Superior temporal gyrus (tissue), 1 donor: ENCODE results near the gene AHCY.
"Not testable (repeated sequence)": the region's sequence is repeated elsewhere in the genome, so short reads cannot be mapped to it uniquely, and the experiment has no call there.

ENCODE experiments used
- DNase-seq: peaks from one replicate; pipeline ENCODE4 v3.0.0-alpha.2; 2016; ENCODE audit errors: extremely low spot score

The AHCY gene

GRCh38 chr20:34298294-34298784 lies 4.8 kb downstream of the AHCY start:
- DNase-seq: not testable (repeated sequence)

GRCh38 chr20:34296468-34296867 lies 6.7 kb downstream of the AHCY start:
- no peak for DNase-seq

- DNase-seq: no peak
These were observed 7.9 kb downstream of the AHCY start for GRCh38 chr20:34295284-34295683.

- no peak for DNase-seq
These were observed 8.6 kb downstream of the AHCY start for GRCh38 chr20:34294563-34294962.

GRCh38 chr20:34293589-34293988 lies 9.6 kb downstream of the AHCY start:
- no peak for DNase-seq

- no peak for DNase-seq
These were observed 10.0 kb downstream of the AHCY start for GRCh38 chr20:34293119-34293518.

GRCh38 chr20:34292496-34292895 lies 10.7 kb downstream of the AHCY start:
- no peak for DNase-seq

- no peak for DNase-seq
These were observed 12.7 kb downstream of the AHCY start for GRCh38 chr20:34290471-34290870.

GRCh38 chr20:34287500-34287899 lies 15.7 kb downstream of the AHCY start:
- DNase-seq: not testable (repeated sequence)

- no peak for DNase-seq
These were observed 17.7 kb downstream of the AHCY start for GRCh38 chr20:34285450-34285849.

GRCh38 chr20:34283844-34284243 lies 19.3 kb downstream of the AHCY start:
- no peak for DNase-seq

- DNase-seq: no peak
These were observed 21.1 kb downstream of the AHCY start for GRCh38 chr20:34282041-34282440.

GRCh38 chr20:34281177-34281576 lies 22.0 kb downstream of the AHCY start:
- DNase-seq: no peak

- DNase-seq: no peak
These were observed 28.5 kb downstream of the AHCY start for GRCh38 chr20:34274694-34275093.

- no peak for DNase-seq
These were observed 31.2 kb downstream of the AHCY start for GRCh38 chr20:34271956-34272355.

- no peak for DNase-seq
These were observed 33.0 kb downstream of the AHCY start for GRCh38 chr20:34269996-34270627.

GRCh38 chr20:34268851-34269636 lies 34.1 kb downstream of the AHCY start:
- DNase-seq: no peak

GRCh38 chr20:34268145-34268544 lies 35.0 kb downstream of the AHCY start:
- no peak for DNase-seq

GRCh38 chr20:34264141-34264540 lies 39.0 kb downstream of the AHCY start:
- no peak for DNase-seq

GRCh38 chr20:34263468-34263867 lies 39.7 kb downstream of the AHCY start:
- not testable (repeated sequence) for DNase-seq

- no peak for DNase-seq
These were observed 40.5 kb downstream of the AHCY start for GRCh38 chr20:34262488-34263288.

- no peak for DNase-seq
These were observed 42.8 kb downstream of the AHCY start for GRCh38 chr20:34260208-34260942.
